NCI-H2196 treated with DMSO at 0.1 percent for 48 hours (cell line): Measurements from ENCODE around the gene MLEC.

Experiments
- DNase-seq: peaks from one replicate; lab custom pipeline; 2025; ENCODE audit not compliant: unreplicated experiment; lab: John Stamatoyannopoulos, UW

MLEC gene

DNA sequence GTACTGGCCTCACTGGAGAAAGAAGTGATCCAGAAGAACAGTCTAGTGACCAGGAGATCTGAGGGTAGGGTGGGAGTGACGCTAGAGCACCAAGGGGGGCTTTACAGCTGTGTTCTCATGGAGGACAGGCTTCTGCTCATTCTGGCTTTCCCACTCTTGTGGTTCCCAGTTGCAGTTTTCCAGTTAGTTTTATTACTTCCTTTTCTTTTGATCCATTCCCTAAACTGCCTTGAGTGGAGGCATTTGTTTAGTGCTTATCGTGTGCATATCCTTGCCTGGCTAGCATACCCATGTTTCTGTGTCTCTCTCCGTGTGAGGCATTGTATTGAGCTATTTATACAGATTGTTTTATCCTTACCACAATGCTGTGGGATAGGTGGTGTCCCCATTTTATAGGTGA is 4.0 kb downstream of the MLEC start:
- DNase-seq = no peak

DNA sequence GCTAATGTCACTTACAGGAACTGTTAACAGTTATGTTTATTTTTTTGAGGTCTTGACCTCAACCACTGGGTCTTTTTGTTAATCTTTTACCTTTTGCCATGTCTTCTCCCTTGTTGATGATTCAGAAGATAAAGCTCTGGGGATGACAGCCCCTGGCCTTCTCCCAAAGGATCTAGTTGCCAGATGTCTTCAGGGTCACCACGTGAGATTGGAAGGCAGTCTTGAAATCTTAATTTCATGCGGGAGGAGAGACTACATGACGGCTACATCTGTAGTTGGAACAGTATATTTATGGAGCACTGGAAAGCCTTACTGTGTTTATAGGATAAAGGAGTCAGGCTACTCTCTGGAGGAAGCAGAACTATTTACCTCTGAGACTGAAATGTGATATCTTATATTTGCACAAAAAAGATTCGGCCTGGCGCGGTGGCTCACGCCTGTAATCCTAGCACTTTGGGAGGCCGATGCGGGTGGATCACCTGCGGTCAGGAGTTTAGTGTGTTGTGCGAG is 5.6 kb downstream of the MLEC start:
- no peak for DNase-seq

DNA sequence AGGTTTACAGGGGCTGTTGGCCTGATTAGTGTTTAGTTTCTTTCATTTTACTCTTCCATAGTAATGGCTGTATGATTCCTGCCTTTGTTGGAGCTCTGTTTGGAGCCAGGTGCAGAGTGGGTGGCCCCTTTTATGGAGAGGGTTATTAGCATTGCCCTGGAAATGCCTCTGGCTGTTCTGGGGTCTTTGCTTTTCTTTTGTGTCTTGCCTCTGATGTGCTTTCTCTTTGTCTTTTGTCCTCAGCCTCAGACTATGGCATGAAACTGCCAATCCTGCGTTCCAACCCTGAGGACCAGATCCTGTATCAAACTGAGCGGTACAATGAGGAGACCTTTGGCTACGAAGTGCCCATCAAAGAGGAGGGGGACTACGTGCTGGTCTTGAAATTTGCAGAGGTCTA is 6.9 kb downstream of the MLEC start:
- no peak for DNase-seq

DNA sequence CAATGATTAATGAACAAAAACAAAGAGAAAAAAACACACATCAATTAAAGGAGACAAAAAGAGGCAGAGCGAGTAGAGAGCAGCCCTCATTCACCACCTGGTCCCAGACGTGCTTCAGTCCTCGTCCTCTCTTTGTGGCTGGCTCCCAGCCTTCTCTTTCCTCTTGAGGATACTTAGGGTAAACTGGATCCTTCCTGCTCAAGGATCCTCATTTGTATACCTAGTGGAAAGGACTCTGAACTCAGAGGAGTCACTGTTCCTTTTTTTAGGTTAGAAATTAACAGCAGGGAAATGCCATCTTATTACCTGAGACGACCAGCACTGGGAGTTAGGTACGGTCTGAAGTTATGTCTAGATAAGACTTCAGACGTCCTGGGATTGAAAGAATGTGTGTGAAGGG is 9.7 kb downstream of the MLEC start:
- no peak for DNase-seq

DNA sequence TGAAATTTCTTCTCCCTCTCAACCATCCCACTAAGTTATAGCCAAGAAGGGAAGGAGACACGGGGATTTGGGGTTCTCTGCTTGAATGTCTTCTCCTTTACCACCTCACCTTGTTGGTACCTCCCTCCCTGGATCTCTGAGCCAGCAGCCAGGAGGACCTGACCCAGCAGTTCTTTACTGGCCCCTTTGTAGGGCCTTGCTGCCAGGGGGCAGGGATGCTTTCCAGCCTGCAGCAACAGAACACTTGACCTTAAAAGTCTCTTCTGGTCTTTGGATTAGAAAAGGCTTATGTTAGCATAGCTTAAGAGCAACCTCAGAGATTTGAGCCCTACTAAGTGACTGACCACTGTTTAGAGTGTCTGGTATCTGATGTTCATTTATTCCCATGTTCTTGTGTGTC is 10.4 kb downstream of the MLEC start:
- DNase-seq = no peak

DNA sequence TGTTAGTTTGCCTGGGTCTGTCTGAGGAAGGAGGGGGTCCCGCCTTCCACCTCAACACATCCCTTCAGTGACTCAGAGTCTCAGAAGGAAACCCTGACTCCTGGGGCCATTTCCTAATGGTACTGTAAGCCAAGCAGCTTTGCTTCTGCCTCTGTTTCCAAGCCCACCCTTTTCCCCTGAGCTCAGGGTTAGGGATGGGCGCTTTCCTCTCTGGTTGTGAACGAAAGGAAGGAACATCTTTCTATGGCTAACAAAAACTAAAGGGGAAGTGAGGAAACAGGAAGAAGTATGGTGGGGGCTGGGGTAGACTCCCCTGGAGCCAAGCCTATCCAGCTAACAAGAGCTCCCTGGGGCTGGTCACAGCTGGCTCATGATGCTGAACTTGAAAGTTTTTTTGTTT is 11.7 kb downstream of the MLEC start:
- DNase-seq = no peak

DNA sequence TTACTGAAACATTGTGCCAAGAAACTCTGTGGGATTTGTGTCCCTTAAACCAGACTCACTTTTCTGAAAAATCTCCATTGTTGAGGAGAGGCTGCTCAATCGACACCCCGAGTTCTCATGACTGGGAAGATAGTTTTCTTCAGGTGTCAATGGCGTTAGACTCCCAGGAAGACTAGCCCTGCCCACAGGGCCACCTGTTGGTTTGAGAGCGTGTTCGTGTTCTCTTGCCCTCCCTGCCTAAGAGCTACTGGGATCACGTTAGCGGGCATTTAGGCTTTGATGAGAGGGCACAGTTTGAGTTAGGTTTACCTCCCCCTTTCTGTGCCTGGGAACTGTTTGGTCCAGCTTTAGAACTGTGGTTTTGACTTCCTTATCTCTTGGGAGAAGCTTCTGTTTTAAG is 12.6 kb downstream of the MLEC start:
- DNase-seq = no peak

DNA sequence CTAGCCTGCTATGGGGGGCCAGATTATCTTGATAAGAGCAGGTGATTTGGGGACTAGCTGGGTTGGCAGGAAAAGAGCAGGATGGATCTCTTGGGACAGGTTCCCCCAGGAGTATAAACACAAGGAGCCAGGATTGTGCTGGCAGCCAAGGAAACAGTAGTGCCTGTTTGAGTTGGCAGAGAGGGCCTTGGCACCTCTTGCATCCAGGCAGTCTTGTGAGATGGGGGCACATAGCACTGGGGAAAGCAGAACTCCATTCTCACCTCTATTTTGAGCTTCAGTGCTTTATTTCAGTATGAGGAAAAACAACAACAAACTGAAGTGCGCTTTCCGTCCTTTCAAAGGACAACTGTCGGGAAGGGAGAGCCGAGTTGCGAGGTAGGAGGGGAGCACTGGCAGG is 13.9 kb downstream of the MLEC start:
- DNase-seq = no peak

DNA sequence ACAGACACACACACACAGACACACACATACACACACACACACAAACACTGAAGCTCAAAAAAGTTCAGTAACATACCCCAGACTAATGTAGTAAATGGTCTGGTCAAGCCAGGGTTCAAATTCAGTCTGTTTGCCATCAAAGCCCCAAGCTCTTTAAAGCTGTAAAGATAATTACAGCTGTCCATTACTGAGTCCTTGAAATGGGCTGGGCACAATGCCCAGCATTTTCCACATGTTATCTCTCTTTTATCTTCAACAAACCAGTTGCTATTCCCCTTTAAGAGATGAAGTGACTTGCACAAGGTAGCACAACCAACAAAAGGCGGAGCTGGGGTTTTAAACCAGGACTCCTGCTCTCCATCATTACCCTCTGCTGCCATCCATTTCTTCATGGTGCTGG is 15.7 kb downstream of the MLEC start:
- DNase-seq = no peak

DNA sequence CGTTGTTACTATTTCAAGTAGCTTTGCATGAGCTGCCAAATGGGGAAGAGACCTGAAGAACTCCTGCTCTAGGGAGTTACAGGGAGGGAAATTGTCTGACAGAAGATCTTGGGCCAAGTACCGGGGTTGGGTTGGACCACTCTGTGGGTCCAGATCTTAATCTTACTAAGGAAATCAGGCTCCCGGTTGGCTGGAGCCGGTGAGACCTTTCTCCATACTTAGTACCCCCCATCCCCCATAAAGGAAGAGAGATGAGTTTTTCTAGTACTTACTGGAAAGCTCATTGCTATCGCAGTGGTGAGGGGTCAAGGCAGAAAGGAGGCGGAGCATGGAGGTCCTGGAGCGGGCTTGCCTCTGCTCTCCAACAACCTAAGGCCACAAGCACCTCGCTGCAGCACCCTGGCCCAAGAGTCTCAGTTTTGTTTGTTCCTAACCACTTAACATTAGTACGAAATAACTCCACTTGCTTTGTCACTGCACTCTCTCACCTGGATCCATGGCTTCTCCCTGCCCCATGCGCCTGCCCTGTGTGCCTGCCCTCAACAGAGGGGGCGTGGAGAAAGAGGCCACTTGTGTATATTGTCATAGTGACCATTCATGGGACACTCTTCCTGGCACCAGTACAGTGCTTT is 16.5 kb downstream of the MLEC start:
- DNase-seq = no peak

DNA sequence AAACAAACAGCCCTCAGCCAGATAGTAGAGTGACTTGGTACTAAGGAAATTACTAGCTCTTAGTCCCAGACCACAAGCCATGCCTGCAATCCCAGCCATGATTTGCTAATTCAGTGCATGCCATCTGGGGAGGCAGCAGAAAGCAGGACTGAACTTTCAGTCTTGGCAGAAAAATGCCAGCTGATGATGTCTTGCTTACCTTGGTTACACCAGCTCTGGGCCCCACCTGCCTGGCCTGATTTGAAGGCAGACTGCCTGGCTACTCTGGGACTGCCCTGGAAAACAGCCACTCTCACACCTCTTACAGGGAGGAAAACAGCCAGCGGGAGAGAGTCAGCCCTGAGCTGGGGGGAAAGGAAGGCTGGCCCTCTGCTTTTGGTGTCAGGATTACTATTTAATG is 18.7 kb downstream of the MLEC start:
- no peak for DNase-seq

DNA sequence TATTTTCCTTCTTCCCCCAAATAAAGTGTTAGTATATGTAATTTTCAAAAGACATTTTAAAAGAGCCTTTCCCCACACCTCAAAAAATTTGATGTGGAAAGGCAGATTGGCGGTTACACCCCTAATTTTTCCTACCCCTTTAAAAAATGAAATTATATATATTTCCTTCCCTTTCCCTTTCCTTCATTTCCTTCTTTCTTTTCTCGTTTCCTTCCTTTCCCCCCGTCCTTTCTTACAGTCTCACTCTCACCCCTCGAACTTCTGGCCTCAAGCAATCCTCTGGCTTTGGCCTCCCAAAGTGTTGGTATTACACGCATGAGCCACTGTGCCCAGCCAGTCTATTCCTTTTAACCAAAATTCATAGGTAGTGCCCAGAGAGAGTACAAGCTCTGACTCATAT is 19.1 kb downstream of the MLEC start:
- DNase-seq = no peak

DNA sequence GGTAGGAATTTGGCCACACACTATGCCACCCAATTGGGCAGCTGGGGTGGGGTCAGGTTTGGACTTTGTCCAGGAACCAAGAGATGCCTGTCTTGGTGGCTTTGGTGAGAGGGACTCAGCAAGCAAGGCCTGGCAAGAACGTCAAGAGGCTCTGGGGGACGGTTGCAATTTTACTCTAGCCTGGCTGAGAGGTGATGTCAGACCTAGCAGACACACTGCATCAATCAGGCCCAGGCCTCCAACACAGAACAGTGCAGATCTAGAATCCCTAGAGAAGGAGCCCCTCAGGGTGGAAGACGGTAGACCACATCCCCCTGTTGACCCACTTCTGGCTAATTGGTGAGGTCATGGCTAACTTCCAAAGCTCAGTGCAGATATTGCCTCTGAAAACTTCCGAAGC is 21.7 kb downstream of the MLEC start:
- no peak for DNase-seq

DNA sequence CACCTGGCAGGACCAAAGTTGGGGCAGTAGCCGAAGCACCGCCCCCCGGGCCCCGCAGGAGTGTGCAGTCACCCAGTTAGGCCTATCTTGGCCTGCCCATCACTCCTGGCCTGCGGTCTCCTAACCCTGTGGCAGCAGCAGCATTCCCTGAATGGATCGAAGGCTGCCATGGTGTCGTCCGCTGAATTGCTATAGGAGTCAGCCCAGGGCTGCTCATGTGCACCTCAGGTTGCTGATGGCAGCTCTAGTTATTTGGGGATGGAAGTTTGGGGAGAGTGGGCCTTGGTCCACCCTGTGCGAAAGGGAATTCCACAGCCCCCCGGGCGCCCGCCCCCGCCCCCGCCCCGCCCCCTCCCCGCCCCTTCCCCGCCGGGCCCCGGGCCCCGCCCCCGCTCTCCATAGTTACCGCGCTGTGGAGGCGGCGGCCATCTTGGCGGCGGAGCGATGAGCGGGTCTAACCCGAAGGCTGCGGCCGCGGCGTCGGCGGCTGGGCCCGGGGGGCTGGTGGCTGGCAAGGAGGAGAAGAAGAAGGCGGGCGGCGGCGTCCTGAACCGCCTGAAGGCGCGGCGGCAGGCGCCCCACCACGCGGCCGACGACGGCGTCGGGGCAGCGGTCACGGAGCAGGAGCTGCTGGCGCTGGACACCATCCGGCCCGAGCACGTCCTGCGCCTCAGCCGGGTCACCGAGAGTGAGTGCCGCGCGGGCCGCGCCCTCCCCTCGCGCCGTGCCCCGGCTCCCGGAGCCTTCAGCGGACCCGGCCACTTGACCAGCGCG is 23.3 kb downstream of the MLEC start, which contains the start of gene UNC119B:
TSS of gene UNC119B (plus strand) at position 428 of the 774 bp plus-strand sequence. CDS start at position 445, 17 bp downstream.
- DNase-seq = peak; percentile 48

DNA sequence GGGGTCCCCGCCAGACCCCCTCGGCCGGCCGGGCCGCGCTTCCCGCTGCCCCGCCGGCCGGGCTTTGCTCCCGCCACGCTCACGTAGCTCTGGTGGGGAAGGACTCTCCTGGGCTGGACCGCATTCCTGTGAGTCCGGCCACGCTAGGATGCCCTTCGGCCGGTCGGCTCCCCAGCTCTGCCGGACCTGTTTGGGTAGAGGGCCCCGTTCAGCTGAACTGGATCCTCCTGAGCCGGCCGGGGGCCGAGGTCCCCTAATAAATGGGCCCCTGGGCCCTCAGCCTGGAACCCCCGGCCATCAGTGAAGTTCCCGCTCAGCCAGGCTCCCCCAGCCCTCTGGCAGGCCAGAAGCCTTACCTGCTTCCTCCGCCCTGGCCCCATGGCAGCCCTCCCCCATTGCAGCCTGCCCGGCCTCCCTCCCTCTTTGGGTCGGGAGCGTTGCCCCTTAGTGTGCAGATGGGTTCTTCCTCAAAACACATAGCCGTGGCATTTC is 23.9 kb downstream of the MLEC start:
- no peak for DNase-seq

DNA sequence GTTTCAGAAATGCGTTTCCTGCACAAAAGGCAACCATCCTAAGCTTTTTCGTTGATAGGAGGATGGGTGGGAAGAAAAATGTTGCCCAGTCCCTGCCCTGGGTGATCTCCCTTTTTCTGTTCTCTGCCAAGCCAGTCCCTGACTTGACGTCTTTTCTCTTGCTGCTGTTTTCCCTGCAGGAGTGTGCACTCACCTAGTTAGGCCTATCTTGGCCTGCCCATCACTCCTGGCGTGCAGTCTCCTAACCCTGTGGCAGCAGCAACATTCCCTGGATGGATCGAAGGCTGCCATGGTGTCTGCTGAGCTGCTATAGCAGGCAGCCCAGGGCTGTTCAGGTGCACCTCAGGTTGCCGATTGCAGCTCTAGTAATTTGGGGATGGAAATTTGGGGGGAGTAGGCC is 24.5 kb downstream of the MLEC start:
- no peak for DNase-seq

DNA sequence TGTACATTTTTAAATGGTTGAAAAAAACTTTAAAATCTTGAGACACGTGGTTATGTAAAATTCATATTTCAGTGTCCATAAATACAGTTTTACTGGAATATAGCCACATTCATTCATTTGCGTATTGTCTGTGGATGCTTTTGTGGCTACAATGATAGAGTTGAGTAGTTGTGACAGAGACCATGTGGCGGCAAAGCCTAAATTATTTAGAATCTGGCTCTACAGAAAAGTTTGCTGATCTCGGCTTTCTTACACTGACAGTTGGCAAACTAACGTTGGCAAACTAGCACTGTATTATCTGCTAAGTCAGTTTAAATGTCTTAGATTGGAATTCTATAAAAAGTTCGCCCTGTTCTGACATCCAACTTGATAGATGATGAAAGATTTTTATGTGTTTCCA is 25.7 kb downstream of the MLEC start:
- DNase-seq = no peak

DNA sequence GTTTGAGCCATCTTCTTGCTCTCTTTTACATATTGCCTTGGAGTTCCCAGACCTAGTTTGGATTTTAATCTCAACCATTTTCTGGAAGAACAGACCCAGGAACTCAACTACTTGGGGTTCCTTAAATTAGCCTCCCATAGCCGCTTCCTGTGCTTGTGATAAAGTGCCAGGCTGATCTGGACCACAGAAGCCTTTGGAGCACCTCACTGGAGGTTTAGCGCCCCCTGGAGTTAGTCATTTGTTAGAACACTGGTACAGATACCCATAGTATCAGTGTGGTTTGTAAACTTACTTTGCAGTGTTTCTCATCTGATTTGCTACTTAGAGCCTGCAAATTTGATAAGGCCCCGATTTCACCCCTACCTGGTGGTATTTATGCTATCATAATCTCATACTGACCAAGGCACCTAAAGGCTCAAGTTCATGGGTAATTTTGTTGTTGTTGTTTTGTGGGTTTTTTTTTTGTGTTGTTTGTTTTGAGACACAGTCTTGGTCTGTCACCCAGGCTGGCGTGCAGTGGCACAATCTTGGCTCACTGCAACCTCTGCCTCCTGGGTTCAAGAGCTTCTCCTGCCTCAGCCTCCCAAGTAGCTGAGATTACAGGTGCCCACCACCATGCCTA is 27.0 kb downstream of the MLEC start:
- peak; percentile 70 for DNase-seq

DNA sequence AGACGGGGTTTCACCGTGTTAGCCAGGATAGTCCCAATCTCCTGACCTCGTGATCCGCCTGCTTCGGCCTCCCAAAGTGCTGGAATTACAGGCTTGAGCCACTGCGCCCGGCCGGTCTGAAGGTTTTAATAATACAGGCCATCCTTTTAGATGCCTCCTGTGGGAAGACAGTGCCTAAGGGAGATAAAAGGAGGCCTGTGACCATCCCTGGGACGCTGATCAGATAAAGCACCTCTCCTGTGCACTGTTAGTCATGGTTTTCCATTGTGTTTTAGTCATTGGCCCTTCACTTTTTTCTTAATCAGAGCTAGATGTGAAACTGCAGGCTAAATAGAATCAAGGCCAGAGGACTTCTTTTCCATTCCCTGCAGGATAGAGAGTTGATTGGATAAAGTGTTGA is 31.1 kb downstream of the MLEC start:
- no peak for DNase-seq

DNA sequence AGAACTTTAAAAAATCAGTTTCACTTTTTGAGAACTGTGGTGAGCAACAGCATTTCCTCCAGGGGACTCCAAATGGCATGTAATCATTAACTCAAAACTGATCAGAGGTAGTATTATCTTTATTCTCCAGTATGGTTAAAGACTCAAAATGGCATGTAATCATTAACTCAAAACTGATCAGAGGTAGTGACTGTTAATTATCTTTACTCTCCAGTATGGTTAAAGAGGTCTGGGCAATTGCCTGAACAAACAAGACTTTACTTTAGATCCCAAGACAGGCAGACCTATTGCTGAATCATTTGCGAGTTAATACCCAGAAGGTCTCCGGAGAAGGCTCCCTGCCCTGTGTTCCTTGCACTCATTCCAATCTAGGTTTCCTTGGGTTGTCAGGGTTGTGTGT is 32.1 kb downstream of the MLEC start:
- DNase-seq = no peak

DNA sequence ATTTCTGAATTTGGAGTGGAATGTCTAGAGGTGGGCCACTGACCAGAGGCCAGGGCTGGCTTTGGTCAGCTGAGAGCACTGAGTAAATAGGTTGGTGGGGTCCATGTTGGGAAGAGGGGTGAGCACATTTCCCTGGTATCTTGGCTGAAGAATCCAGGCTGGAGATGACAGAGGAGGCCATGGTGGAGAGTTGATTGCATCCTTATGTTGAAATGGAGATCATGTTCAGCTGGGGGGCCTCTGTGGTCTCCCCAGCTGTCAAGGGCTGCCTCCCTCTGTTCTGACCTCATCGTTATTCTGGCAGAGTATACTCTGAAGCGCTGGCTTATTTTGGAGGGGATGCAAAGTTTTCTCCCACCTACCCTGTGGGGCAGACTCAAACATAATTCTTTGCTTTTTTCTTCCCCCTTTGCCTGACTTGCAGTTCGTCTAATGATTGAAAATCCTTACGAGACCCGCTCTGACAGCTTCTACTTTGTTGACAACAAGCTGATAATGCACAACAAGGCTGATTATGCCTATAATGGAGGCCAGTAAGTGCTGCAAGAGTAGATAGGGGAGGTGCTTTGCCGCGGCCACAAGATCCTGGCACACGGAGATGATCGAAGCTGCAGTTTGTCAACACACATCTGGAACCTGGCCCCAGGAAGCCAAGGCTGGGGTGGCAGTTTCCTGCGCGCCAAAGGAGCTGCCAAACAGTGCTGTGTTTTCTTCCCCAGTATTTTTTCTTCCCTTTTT is 32.7 kb downstream of the MLEC start:
- no peak for DNase-seq
